Ishikawa (cell line): Measurements from ENCODE around the gene DTNBP1.

Source experiments
- CEBPB ChIP-seq: IDR thresholded peaks from 2 replicates; pipeline ENCODE4 v1.6.1; 2012
- CREB1 ChIP-seq: IDR thresholded peaks from 2 replicates; pipeline ENCODE4 v1.6.1; 2012; ENCODE audit warnings: low read depth
- EGR1 ChIP-seq: IDR thresholded peaks from 2 replicates; pipeline ENCODE4 v1.6.1; 2012
- EP300 ChIP-seq: IDR thresholded peaks from 2 replicates; pipeline ENCODE4 v1.6.1; 2012; ENCODE audit warnings: borderline replicate concordance
- FOXM1 ChIP-seq: IDR thresholded peaks from 2 replicates; pipeline ENCODE4 v1.6.1; 2012; ENCODE audit warnings: low read depth, borderline replicate concordance
- NFIC ChIP-seq: IDR thresholded peaks from 2 replicates; pipeline ENCODE4 v1.6.1; 2012
- RAD21 ChIP-seq: IDR thresholded peaks from 2 replicates; pipeline ENCODE4 v1.6.1; 2012; ENCODE audit warnings: low read depth
- TAF1 ChIP-seq: IDR thresholded peaks from 2 replicates; pipeline ENCODE4 v1.6.1; 2012; ENCODE audit warnings: low read depth, mild to moderate bottlenecking
- TCF12 ChIP-seq: IDR thresholded peaks from 2 replicates; pipeline ENCODE4 v1.6.1; 2012; ENCODE audit warnings: low read depth
- YY1 ChIP-seq: IDR thresholded peaks from 2 replicates; pipeline ENCODE4 v1.6.1; 2012; ENCODE audit warnings: low read depth
- ZBTB7A ChIP-seq: IDR thresholded peaks from 2 replicates; pipeline ENCODE4 v1.6.1; 2012; ENCODE audit warnings: low read depth
- TF ChIP-seq, protein P1 (sequence below): IDR thresholded peaks from 2 replicates; pipeline ENCODE4 v1.6.1; 2012; ENCODE audit warnings: low read depth, mild to moderate bottlenecking
- TF ChIP-seq, protein P2 (sequence below): IDR thresholded peaks from 2 replicates; pipeline ENCODE4 v1.6.1; 2012

DNA sequence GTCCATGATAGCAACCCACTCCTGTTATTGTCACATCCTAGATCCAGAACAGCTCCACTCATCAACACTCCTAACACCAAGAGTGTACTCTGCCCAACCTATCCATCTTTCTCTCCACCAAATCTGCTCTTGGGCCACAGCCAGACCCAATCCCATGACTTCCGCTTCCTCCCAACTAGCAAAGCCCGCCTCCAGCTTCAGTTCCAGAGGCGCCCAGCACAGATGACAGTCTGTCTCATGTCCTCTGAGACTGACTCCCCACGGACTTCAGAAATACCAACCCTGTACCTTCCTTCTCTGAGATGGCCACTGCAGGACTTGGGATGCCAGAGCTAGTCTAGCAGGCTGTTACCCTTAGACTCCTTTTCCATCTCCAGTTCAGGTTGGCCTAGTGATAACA is 48.6 kb downstream of the DTNBP1 start:
- TF ChIP-seq, protein P1, sequence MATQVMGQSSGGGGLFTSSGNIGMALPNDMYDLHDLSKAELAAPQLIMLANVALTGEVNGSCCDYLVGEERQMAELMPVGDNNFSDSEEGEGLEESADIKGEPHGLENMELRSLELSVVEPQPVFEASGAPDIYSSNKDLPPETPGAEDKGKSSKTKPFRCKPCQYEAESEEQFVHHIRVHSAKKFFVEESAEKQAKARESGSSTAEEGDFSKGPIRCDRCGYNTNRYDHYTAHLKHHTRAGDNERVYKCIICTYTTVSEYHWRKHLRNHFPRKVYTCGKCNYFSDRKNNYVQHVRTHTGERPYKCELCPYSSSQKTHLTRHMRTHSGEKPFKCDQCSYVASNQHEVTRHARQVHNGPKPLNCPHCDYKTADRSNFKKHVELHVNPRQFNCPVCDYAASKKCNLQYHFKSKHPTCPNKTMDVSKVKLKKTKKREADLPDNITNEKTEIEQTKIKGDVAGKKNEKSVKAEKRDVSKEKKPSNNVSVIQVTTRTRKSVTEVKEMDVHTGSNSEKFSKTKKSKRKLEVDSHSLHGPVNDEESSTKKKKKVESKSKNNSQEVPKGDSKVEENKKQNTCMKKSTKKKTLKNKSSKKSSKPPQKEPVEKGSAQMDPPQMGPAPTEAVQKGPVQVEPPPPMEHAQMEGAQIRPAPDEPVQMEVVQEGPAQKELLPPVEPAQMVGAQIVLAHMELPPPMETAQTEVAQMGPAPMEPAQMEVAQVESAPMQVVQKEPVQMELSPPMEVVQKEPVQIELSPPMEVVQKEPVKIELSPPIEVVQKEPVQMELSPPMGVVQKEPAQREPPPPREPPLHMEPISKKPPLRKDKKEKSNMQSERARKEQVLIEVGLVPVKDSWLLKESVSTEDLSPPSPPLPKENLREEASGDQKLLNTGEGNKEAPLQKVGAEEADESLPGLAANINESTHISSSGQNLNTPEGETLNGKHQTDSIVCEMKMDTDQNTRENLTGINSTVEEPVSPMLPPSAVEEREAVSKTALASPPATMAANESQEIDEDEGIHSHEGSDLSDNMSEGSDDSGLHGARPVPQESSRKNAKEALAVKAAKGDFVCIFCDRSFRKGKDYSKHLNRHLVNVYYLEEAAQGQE = no peak
- TF ChIP-seq CEBPB = no peak
- TF ChIP-seq RAD21 = no peak
- no peak for TF ChIP-seq EGR1
- no peak for TF ChIP-seq ZBTB7A
- TF ChIP-seq TAF1 = no peak
- no peak for TF ChIP-seq TCF12
- no peak for TF ChIP-seq YY1
- TF ChIP-seq, protein P2, sequence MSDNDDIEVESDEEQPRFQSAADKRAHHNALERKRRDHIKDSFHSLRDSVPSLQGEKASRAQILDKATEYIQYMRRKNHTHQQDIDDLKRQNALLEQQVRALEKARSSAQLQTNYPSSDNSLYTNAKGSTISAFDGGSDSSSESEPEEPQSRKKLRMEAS = no peak
- TF ChIP-seq CREB1 = no peak
- TF ChIP-seq FOXM1 = no peak
- TF ChIP-seq NFIC = no peak
- no peak for TF ChIP-seq EP300
